SH-SY5Y (cell line): Measurements from ENCODE around the gene MACROD2.

Experiments
- GATA2 ChIP-seq: IDR thresholded peaks from 2 replicates; pipeline ENCODE4 v1.6.1; 2011; ENCODE audit warnings: mild to moderate bottlenecking, low read depth, low read length
- GATA3 ChIP-seq: IDR thresholded peaks from 2 replicates; pipeline ENCODE4 v1.6.1; 2011; ENCODE audit warnings: low read depth, mild to moderate bottlenecking, low read length, moderate library complexity

The MACROD2 gene

DNA sequence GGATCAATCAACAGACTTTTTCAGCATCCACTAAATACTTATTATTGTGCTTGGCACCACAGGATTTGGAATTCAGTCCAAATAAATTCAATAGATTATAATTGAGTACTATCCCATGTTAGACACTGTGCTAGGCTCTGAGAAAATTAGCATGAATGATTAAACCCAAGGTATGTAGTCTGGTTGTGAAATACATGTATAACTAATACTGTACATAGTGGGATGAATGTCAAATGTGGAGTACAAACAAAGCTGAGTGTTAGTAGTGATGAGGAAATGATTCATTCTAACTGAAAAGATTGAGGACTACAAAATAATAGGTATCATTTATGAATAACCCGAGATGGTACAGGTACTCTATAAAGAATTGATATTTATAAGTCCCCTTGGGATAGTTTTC is 454.0 kb downstream of the MACROD2 start:
- TF ChIP-seq GATA3 = no peak
- TF ChIP-seq GATA2 = no peak

DNA sequence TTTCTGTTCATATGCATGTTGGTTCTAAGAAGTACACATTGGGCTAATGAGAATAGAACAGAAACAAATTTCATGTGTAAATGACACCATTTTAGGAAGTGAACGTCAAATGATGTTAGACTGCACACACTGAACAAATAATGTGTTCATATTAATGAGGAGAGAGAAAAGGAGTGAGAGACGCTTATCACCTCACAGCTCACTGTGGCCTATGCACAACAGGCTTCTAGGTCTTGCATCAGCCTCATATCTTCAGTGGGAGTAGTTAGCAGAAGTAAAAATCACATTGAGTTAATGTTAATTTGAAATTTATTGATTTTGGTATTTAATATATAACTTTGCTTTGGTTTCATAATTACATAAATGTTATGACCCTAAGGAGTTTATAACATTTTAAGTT is 454.9 kb downstream of the MACROD2 start:
- TF ChIP-seq GATA3 (no peak), GATA2 (no peak)

DNA sequence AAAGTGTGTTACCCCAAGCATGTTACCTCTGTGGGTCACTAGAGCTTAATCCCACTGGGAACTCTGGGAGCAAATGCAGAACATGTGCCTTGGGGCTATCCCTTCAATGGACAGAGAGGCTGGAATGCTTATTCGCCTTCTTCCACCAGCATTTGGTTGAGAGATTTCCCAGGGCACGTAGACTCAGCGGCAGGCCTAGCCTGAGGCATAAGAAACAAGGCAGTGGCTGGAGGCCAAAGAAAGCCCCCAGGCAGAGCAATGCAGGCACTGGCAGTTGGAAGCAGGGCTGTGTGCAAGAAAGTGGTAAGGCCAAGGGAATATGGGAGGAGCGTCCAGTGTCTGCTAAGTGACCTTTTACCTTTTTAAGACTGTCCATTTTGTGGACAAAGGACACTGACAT is 456.1 kb downstream of the MACROD2 start:
- TF ChIP-seq GATA2 (no peak), GATA3 (no peak)

DNA sequence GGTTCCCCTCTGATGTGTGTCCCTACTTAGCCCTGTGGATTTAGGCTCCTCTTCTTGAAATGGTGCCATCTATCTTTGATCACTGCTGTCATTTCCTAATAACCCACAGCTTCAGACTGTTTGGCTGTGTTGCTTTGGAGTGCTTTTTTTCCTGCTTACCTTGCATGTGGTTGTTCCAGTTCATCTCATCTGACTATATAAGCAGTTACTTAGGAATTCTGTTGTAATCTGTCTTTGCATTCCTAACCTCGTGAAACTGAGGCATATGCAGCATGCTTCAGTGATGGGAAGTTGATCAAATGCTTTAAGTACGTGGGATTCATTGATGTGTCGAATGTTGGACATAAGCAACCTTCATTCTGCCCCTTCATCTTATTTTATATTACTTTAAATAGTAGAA is 457.9 kb downstream of the MACROD2 start:
- TF ChIP-seq GATA2 = no peak
- no peak for TF ChIP-seq GATA3

DNA sequence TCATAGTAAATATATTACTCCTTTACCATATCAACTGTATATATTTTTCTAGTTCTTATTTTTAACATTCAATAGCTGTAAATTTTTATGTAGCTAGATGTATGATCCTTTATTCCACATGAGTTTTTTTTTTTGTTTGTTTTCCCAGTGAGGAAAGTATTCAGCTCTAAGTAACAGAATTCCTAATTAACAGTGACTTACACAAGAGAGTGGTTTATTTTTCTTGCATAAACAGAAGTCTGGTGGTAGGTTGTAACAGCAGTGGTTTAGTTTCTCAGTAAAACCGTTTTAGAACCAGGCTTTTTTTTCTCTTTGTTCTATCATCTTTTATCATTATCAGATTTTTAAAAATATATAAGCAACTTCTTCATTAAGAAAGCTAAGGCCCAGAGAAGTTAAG is 459.0 kb downstream of the MACROD2 start:
- TF ChIP-seq GATA2 (no peak), GATA3 (no peak)

- TF ChIP-seq GATA3 (no peak), GATA2 (no peak)
Observed at GRCh38 chr20:14470231-14470899, 475.0 kb downstream of the MACROD2 start.

GRCh38 chr20:14470977-14471661 is 475.8 kb downstream of the MACROD2 start:
- TF ChIP-seq GATA2 = no peak
- no peak for TF ChIP-seq GATA3

GRCh38 chr20:14477125-14477524 is 481.8 kb downstream of the MACROD2 start:
- no peak for TF ChIP-seq GATA2
- no peak for TF ChIP-seq GATA3

DNA sequence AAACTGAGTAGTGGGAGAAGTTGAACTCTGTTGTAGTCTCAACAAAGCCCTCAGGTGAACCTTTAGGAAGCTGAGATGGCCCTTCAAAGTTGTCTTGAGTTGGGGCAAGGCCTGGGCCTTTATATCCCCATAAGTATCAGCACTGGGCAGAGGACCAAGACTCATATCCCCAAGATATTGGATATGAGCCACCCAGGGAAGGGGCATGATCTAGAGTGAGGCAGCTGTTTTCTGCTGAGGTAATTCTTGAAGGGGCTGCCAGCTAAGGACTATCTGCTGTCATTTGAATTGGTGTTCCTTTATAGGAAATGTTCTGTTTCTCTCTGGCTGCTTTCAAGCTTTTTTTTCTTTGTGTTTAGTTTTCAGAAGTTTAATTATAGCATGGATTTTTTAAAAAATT is 482.8 kb downstream of the MACROD2 start:
- TF ChIP-seq GATA2 = no peak
- TF ChIP-seq GATA3 = no peak

DNA sequence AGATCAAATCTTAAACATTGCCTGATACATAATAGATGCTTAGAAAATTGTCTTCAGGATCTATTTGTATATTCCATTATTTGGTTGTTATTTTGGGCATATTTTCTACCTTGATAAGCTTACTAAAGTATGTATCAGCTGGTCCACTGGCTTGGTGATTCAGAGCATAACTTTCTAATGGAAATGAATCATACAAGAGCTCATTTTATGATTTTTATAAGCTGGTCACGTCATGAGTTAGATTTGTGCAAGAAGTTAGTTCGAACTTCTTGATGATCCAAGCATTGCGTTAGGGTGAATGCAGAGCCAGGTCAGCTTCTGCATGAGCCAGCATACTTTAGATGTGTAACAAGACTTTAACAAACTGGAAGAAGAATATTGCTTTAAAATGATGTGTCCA is 486.5 kb downstream of the MACROD2 start:
- TF ChIP-seq GATA2 (no peak), GATA3 (no peak)

GRCh38 chr20:14488212-14488611 is 492.9 kb downstream of the MACROD2 start:
- TF ChIP-seq GATA3 (no peak), GATA2 (no peak)

- TF ChIP-seq GATA2 = no peak
- TF ChIP-seq GATA3 = no peak
Observed at GRCh38 chr20:14488756-14489479, 493.6 kb downstream of the MACROD2 start.

DNA sequence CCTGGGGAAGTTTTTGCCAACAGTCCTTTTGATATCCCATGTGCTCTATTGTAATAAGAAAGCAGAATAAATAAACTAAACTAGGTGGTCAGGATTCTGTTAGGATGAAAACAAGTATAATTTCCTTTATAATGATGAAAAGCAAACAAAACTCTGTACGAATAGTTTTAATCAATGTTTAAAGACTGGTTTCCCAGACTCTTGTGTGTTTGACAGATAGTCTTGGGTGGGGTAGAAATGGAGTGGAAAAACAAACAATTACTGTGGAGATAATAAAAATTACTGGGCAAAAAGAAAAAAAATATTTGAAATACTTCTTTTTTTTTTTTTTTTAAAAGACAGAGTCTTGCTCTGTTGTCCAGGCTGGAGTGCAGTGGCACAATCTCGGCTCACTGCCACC is 494.2 kb downstream of the MACROD2 start:
- TF ChIP-seq GATA2 (no peak), GATA3 (no peak)

GRCh38 chr20:14491436-14491835 is 496.1 kb downstream of the MACROD2 start:
- no peak for TF ChIP-seq GATA2
- no peak for TF ChIP-seq GATA3

DNA sequence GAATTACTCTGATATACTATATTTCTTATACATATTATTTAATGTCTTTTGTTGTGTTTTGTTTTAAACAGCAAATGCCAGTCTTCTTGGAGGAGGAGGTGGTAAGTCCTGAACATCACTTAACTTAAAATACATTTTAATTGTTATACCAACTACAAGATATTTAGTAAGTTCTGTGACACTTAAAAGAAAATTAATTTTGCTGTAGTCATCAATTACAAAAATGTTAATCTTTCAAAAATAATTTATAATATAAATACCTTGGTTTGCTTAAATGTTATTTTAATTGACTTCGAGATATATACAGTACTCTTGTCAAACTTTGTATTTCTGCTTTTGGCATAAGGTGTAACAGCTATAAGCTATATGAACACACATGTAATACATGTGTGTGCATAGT is 498.1 kb downstream of the MACROD2 start:
- TF ChIP-seq GATA3 (no peak), GATA2 (no peak)

GRCh38 chr20:14494355-14494754 is 499.0 kb downstream of the MACROD2 start:
- TF ChIP-seq GATA3 (no peak), GATA2 (no peak)
